ENCODE data around the gene GNB2. TPM values are rescaled to one million over a fixed set of nuclear protein-coding genes. Genes with fewer than 3 reads are reported as not detected.

The GNB2 gene
- total and polyA plus RNA-seq, 2 of the 8 experiments (the other 6 are each of a cell fraction or from before 2014, with no cell fraction given) = 157 to 260 TPM

DNA sequence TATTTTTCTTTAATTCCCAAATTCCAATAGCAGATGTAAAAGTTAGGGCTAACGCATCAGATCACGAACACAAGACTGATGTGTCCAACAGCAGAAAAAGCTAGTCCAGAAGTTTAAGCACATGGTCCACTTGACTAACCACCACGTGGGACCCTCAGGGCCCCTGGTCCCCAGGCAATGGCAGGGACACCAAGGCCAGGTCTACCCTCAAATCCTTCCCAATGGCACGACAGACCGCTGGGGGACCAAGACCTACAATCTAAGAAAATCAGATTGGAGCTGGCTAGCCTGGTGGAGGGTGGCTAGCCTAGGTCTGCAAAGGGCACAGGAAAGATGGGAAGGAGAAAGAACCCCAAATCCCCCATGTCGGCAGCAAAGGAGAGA is 19.0 kb downstream of the GNB2 start:
- Histone ChIP-seq H3K18ac (ENCODE audit: extremely low read depth, low read length) (no peak overlapping the region), H3K23me2 (ENCODE audit: low read depth, low read length) (peaks cover 15% of the 10 kb centered on the region), H4K5ac (ENCODE audit: insufficient read length, low read depth, low read length) (no peak overlapping the region), H2BK20ac (ENCODE audit: low read length) (no peak overlapping the region), H3K27ac (ENCODE audit: low read depth, low read length) (0 out of 2 replicates have a peak overlapping the region, but pooled peaks have one; percentile 0), H4K20me1 (replicated peaks in 1 of 2; ENCODE audit: control insufficient read depth in 1 of 2, insufficient read depth in 2 of 2, low read length in 2 of 2) (peaks cover 28 to 41% of the 10 kb centered on the region in 2 experiments), H3K79me2 (ENCODE audit: control insufficient read depth in 1 of 2, insufficient read depth in 2 of 2, low read length in 2 of 2) (peaks cover 19 to 60% of the 10 kb centered on the region in 2 experiments), H3K9me3 (ENCODE audit: insufficient read depth in 2 of 2, low read depth in 1 of 2, low read length in 1 of 2) (no peaks in the 10 kb centered on the region), H3K36me3 (ENCODE audit: control insufficient read depth in 2 of 4, insufficient read depth in 4 of 4, low read length in 3 of 4) (peaks cover 6 to 20% (median 12%) of the 10 kb centered on the region in 4 experiments), H3K79me1 (ENCODE audit: low read depth, low read length) (peaks cover 14% of the 10 kb centered on the region), H3K56ac (replicated peaks; ENCODE audit: insufficient read length, low read depth, low read length) (no peak overlapping the region), H3K4ac (replicated peaks; ENCODE audit: insufficient read length, low read depth, low read length) (no peak overlapping the region), H3K9ac (replicated peaks in 1 of 4; ENCODE audit: extremely low read depth in 1 of 4, low read depth in 3 of 4, low read length in 3 of 4) (peak overlapping the region in 3 of 4 experiments; percentile 83 to 95 (median 86); a peak in 5 of 7 replicates), H3K4me3 (ENCODE audit: extremely low read depth in 1 of 4, insufficient read depth in 2 of 4, low read depth in 3 of 4, low read length in 4 of 4) (peak overlapping the region; percentile 82 to 95 (median 90)), H2BK5ac (ENCODE audit: low read depth, low read length) (peak overlapping the region; percentile 83; the same call in 1 of the 2 replicates), H2AK5ac (ENCODE audit: low read depth, low read length) (peak overlapping the region; percentile 91; the same call in 1 of the 2 replicates), H2AFZ (ENCODE audit: low read length) (no peak overlapping the region), H4K8ac (ENCODE audit: extremely low read depth, insufficient read depth, low read length) (no peak overlapping the region), H3K4me1 (replicated peaks in 1 of 4; ENCODE audit: control insufficient read depth in 3 of 4, insufficient read depth in 4 of 4, low read length in 3 of 4) (peaks cover 6 to 20% (median 12%) of the 10 kb centered on the region in 4 experiments), H2BK15ac (ENCODE audit: low read length) (no peak overlapping the region), H3K14ac (ENCODE audit: insufficient read length) (no peak overlapping the region), H2BK12ac (ENCODE audit: low read depth, low read length) (no peak overlapping the region), H3K23ac (ENCODE audit: insufficient read length) (no peak overlapping the region), H4K91ac (replicated peaks; ENCODE audit: insufficient read length, low read length) (no peak overlapping the region), H3K27me3 (replicated peaks in 1 of 4; ENCODE audit: control insufficient read depth in 3 of 4, extremely low read depth in 1 of 4, insufficient read depth in 3 of 4, low read length in 3 of 4) (no peaks in the 10 kb centered on the region), H3K4me2 (ENCODE audit: insufficient read depth in 1 of 2, low read depth in 2 of 2, low read length in 2 of 2) (peak overlapping the region; percentile 83 to 88), H2BK120ac (replicated peaks; ENCODE audit: low read depth, low read length) (no peak overlapping the region)
- FAIRE-seq = no peak
- no peak for TF ChIP-seq BRCA1 (IDR thresholded peaks at IDR 0.05; ENCODE audit: low read depth, low read length)
- CTCF ChIA-PET (ENCODE audit: partially characterized antibody) = interaction anchor here (0.8 to 20.7 kb wide), 25 partner anchors 13 to 223 kb away, joined by 3 to 254 read pairs (median 6); partner anchors contain the start of genes EPHB4, FBXO24, MOSPD3 and PCOLCE
- no peak for DNase-seq (ENCODE audit: low read depth in 1 of 2, low spot score in 2 of 2)
- POLR2A ChIA-PET (ENCODE audit: partially characterized antibody) = interaction anchor here (0.8 to 14.3 kb wide), 15 partner anchors 13 to 263 kb away, joined by 3 to 257 read pairs (median 4); partner anchors contain the start of genes FBXO24, LRCH4, MEPCE and MOSPD3
- 49% methylated on average over 6 of the region's 6 CpGs; no CpG with 5 or more reads in 1 of the 2 experiments for WGBS, 2 experiments (ENCODE audit: extremely low coverage in 1 of 2, insufficient coverage in 1 of 2, insufficient read length in 1 of 2, insufficient replicate concordance in 2 of 2, low coverage in 1 of 2, low lambda C conversion rate in 2 of 2, missing lambda C conversion rate in 1 of 2)
